Keratinocyte (primary cell): ENCODE data around the gene BCOR. TPM values are rescaled to one million over a fixed set of nuclear protein-coding genes. Genes with fewer than 3 reads are reported as not detected.
A peak's percentile ranks its signal among the peaks of the same experiment; 100 is the strongest.

Experiments used
- DNase-seq: peaks from one replicate; pipeline ENCODE4 v3.0.0-alpha.2; 2011; ENCODE audit warnings: low read depth, missing footprints, low spot score
- FAIRE-seq: peaks from 2 replicates; lab custom pipeline; 2011; peaks lifted over from hg19 to GRCh38; lab: Jason Lieb, UNC
- H2AFZ ChIP-seq: 2 replicates; pipeline ENCODE4 v1.6.0; 2012; ENCODE audit warnings: low read length, control low read depth, inconsistent platforms; ENCODE audit not compliant: control insufficient read depth
- H3K27ac ChIP-seq: 2 replicates; pipeline ENCODE4 v1.5.1; 2011; ENCODE audit warnings: low read length; ENCODE audit not compliant: control insufficient read depth, insufficient read depth
- H3K27me3 ChIP-seq: 3 replicates; pipeline ENCODE4 v1.6.0; 2011; ENCODE audit warnings: low read length; ENCODE audit not compliant: control insufficient read depth, insufficient read depth; ENCODE audit errors: extremely low read depth
- H3K36me3 ChIP-seq, 2 experiments: 2 replicates in 1 of 2; 3 replicates in 1 of 2; pipeline ENCODE4 v1.5.1; 2011; ENCODE audit warnings: low read length in 2 of 2, mild to moderate bottlenecking in 1 of 2; ENCODE audit not compliant: control insufficient read depth in 2 of 2, insufficient read depth in 2 of 2; ENCODE audit errors: extremely low read depth in 1 of 2
- H3K4me1 ChIP-seq: 3 replicates; pipeline ENCODE4 v1.5.1; 2011; ENCODE audit warnings: low read length; ENCODE audit not compliant: control insufficient read depth, insufficient read depth; ENCODE audit errors: extremely low read depth
- H3K4me2 ChIP-seq: 3 replicates; pipeline ENCODE4 v1.6.0; 2011; ENCODE audit warnings: low read depth, low read length; ENCODE audit not compliant: control insufficient read depth, insufficient read depth; ENCODE audit errors: extremely low read depth
- H3K4me3 ChIP-seq, 3 experiments: fragments of 200-600 bp in 1 of 3; sonication (generic) in 1 of 3; 2 replicates in 2 of 3; 3 replicates in 1 of 3; pipeline ENCODE4 v1.5.1; 2011 to 2016; ENCODE audit warnings: low read length in 3 of 3, mild to moderate bottlenecking in 3 of 3, control low read depth in 2 of 3, inconsistent platforms in 1 of 3, low read depth in 1 of 3, mixed read lengths in 1 of 3, mixed run types in 1 of 3, moderate library complexity in 1 of 3; ENCODE audit not compliant: control insufficient read depth in 2 of 3, insufficient read depth in 2 of 3; ENCODE audit errors: extremely low read depth in 1 of 3
- H3K79me2 ChIP-seq: 2 replicates; pipeline ENCODE4 v1.6.0; 2012; ENCODE audit warnings: low read length; ENCODE audit not compliant: control insufficient read depth, insufficient read depth
- H3K9ac ChIP-seq: 3 replicates; pipeline ENCODE4 v1.6.0; 2011; ENCODE audit warnings: low read length; ENCODE audit not compliant: control insufficient read depth, insufficient read depth; ENCODE audit errors: extremely low read depth
- H3K9me1 ChIP-seq: 3 replicates; pipeline ENCODE4 v1.6.0; 2011; ENCODE audit warnings: low read length; ENCODE audit not compliant: control insufficient read depth, insufficient read depth; ENCODE audit errors: extremely low read depth
- H3K9me3 ChIP-seq: 2 replicates; pipeline ENCODE4 v1.5.1; 2012; ENCODE audit warnings: low read depth, low read length; ENCODE audit not compliant: control insufficient read depth
- H4K20me1 ChIP-seq: 3 replicates; pipeline ENCODE4 v1.6.0; 2011; ENCODE audit warnings: low read length; ENCODE audit not compliant: control insufficient read depth, insufficient read depth; ENCODE audit errors: extremely low read depth
- EZH2 ChIP-seq: IDR thresholded peaks from one replicate; pipeline ENCODE4 v1.6.1; 2012; ENCODE audit warnings: inconsistent platforms, mild to moderate bottlenecking, low read length, moderate library complexity
- dilution Hi-C: fragments of 300-500 bp; cut with MboI; formaldehyde crosslinking; loops from one replicate; pipeline ENCODE4 v1.7.0; 2020; ENCODE audit warnings: low sequenced_read_pairs; ENCODE audit not compliant: extremely low pct_ligation_motif_present
- polyA plus RNA-seq, 5 experiments: library from polyadenylated mRNA; depleted of rRNA in 3 of 5; stranded (reverse) in 3 of 5; stranded (forward) in 1 of 5; unstranded in 1 of 5; fragments of >200 nt; gene quantifications; 1 replicate in 1 of 5; 2 replicates in 3 of 5; 3 replicates in 1 of 5; pipeline versions ENCODE4 v1.2.1 to v1.2.3, GENCODE V29; 2011 to 2012; ENCODE audit warnings: missing spikeins in 2 of 5, low read depth in 1 of 5, low replicate concordance in 1 of 5
- TF ChIP-seq, protein P1 (sequence below), 3 experiments: IDR thresholded peaks in 1 of 3; conservative IDR thresholded peaks in 1 of 3; optimal IDR thresholded peaks in 1 of 3; 2 replicates in 2 of 3; 3 replicates in 1 of 3; pipeline versions ENCODE3 to v1.5.1; 2011; ENCODE audit warnings: low read length in 3 of 3, mild to moderate bottlenecking in 3 of 3, moderate library complexity in 2 of 3, control low read depth in 1 of 3, inconsistent platforms in 1 of 3; ENCODE audit not compliant: insufficient read depth in 2 of 3; ENCODE audit errors: extremely low read depth in 1 of 3

The BCOR gene
- polyA plus RNA-seq, 1 donor (not counting 4 experiments of a cell fraction or from before 2014, with no cell fraction given): 5.0 TPM

DNA sequence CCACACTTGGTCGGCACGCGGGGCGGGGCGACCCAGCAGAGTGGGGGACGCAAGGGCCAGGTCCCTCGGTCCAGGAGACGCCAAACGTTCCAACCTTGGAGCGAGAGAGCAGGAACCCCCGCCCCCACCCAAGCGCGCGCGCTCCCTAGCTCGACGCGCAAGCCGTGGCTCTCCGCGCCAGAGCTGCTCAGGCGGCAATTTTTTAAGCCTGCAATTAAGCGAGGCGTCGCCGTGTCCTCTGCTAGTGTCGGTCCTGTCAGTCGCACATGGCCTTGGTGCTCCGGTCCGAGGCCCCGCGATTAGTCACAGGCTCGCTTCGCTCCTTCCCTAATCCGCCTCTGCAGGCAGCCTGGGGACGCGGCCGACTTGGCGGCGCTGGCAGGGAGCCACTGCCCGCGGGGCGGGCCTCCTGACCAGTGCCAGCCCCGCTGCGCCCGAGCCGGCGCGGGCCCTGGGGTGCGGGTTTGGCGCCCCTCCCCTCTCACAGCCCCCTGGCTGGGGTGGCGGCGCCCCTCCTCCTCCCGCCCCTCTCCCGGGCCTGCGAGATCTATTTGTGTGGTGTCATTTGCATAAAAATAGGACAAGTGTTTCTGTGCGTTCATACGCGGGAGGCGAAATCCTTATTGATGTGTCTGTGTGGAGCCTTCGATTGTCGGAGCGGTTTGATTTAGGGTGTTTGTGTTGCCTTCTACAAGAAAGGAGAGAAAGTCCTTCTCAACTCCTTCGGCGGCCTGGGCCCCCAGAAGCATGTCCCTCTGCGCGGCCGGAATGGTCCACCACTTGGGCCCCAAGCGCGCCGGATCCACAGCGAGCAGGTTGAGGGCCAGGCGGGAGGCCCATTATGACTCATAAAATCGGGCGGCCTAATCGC lies 9.8 kb upstream of the BCOR start:
- H3K9me1 ChIP-seq: no peaks in the 10 kb centered on the region
- H3K27me3 ChIP-seq: peaks cover 31% of the 10 kb centered on the region
- H3K27ac ChIP-seq: no peak overlapping the region
- H3K9ac ChIP-seq: no peak overlapping the region
- no peak for DNase-seq
- no peaks in the 10 kb centered on the region for H3K36me3 ChIP-seq
- H3K9me3 ChIP-seq: no peaks in the 10 kb centered on the region
- H3K4me3 ChIP-seq: peak overlapping the region in 1 of 3 experiments; percentile 20
- H3K4me1 ChIP-seq: peaks cover 14% of the 10 kb centered on the region
- dilution Hi-C loops: no loop called here
- no peak for FAIRE-seq
- no peaks in the 10 kb centered on the region for H3K79me2 ChIP-seq
- no peak overlapping the region for H2AFZ ChIP-seq
- TF ChIP-seq, protein P1, sequence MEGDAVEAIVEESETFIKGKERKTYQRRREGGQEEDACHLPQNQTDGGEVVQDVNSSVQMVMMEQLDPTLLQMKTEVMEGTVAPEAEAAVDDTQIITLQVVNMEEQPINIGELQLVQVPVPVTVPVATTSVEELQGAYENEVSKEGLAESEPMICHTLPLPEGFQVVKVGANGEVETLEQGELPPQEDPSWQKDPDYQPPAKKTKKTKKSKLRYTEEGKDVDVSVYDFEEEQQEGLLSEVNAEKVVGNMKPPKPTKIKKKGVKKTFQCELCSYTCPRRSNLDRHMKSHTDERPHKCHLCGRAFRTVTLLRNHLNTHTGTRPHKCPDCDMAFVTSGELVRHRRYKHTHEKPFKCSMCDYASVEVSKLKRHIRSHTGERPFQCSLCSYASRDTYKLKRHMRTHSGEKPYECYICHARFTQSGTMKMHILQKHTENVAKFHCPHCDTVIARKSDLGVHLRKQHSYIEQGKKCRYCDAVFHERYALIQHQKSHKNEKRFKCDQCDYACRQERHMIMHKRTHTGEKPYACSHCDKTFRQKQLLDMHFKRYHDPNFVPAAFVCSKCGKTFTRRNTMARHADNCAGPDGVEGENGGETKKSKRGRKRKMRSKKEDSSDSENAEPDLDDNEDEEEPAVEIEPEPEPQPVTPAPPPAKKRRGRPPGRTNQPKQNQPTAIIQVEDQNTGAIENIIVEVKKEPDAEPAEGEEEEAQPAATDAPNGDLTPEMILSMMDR (optimal IDR thresholded peaks at IDR 0.05 in 1 of 3, IDR thresholded peaks at IDR 0.05 in 1 of 3, conservative IDR thresholded peaks at IDR 0.05 in 1 of 3; ENCODE audit: extremely low read depth in 1 of 3, insufficient read depth in 2 of 3, low read length in 3 of 3): no peak
- TF ChIP-seq EZH2: peak; percentile 17
- H4K20me1 ChIP-seq: no peaks in the 10 kb centered on the region
- peak overlapping the region; percentile 60 for H3K4me2 ChIP-seq

DNA sequence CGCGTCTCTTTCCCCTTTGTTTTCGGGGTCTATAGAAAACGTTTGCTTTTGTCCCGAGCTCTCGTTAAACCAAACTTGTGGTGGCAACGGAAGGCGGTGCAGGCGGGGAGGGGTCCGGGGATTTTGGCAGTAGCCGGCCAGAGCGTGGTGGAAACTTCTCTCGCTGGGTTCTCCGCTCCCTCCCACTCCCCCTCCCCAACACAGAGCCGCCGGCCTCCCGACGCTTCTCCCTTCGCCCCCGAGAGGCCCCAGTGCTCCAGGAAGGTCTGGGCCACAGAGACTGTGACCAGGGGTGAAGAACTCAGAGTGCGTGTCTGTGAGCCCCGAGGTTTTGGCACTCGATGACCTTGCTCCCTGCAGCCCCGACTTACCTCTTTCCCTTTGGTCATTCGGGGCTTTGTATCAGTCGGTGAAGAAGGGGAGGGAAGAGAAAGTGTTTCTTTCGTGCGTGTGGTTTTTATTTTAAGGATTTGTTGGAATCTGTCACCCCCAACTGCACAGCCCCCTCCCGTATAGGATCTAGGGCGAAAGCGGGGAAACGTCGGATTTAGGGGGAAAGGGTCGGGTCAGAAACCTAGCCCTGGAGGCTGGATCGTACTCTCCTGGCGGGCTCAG lies 9.0 kb upstream of the BCOR start:
- Histone ChIP-seq H3K4me2 (peak overlapping the region; percentile 60), H3K27ac (no peak overlapping the region), H2AFZ (no peak overlapping the region), H3K9me3 (no peaks in the 10 kb centered on the region), H3K4me1 (peaks cover 14% of the 10 kb centered on the region), H3K79me2 (no peaks in the 10 kb centered on the region), H3K9me1 (no peaks in the 10 kb centered on the region), H3K27me3 (peaks cover 39% of the 10 kb centered on the region), H3K9ac (peak overlapping the region; percentile 22), H4K20me1 (no peaks in the 10 kb centered on the region), H3K36me3 (no peaks in the 10 kb centered on the region), H3K4me3 (peak overlapping the region; percentile 20 to 29 (median 25))
- peak; percentile 37 for TF ChIP-seq EZH2
- TF ChIP-seq, protein P1 (optimal IDR thresholded peaks at IDR 0.05 in 1 of 3, IDR thresholded peaks at IDR 0.05 in 1 of 3, conservative IDR thresholded peaks at IDR 0.05 in 1 of 3; ENCODE audit: extremely low read depth in 1 of 3, insufficient read depth in 2 of 3, low read length in 3 of 3): no peak
- DNase-seq (no peak), FAIRE-seq (no peak)
- dilution Hi-C loops: no loop called here
